H9 (cell line): Measurements from ENCODE around the gene FHIT. TPM values are rescaled to one million over a fixed set of nuclear protein-coding genes. Genes with fewer than 3 reads are reported as not detected.

Experiments
- DNase-seq: peaks from one replicate; pipeline ENCODE4 v3.0.0-alpha.2; 2017
- H2AFZ ChIP-seq: one replicate; pipeline ENCODE4 v1.6.1; 2013; ENCODE audit warnings: mild to moderate bottlenecking, low read length, control low read depth, moderate library complexity
- H2AK5ac ChIP-seq: 2 replicates; pipeline ENCODE4 v1.6.1; 2013; ENCODE audit warnings: low read length, control low read depth, mixed read lengths; ENCODE audit not compliant: insufficient read length
- H2BK120ac ChIP-seq: one replicate; pipeline ENCODE4 v1.6.1; 2013; ENCODE audit warnings: low read depth, mild to moderate bottlenecking, low read length, control low read depth, inconsistent platforms; ENCODE audit not compliant: poor library complexity, severe bottlenecking
- H2BK12ac ChIP-seq: 2 replicates; pipeline ENCODE4 v1.6.1; 2013; ENCODE audit warnings: low read length, control low read depth, mixed read lengths, low read depth; ENCODE audit not compliant: insufficient read length
- H2BK15ac ChIP-seq: 2 replicates; pipeline ENCODE4 v1.6.1; 2013; ENCODE audit warnings: low read depth, low read length, control low read depth
- H2BK20ac ChIP-seq: one replicate; pipeline ENCODE4 v1.6.1; 2013; ENCODE audit warnings: low read depth, mild to moderate bottlenecking, low read length, control low read depth, inconsistent platforms; ENCODE audit not compliant: poor library complexity, severe bottlenecking
- H2BK5ac ChIP-seq: 2 replicates; pipeline ENCODE4 v1.6.1; 2013; ENCODE audit warnings: low read length, control low read depth, mixed read lengths; ENCODE audit not compliant: insufficient read length
- H3K14ac ChIP-seq: 2 replicates; pipeline ENCODE4 v1.6.1; 2013; ENCODE audit warnings: low read length, control low read depth; ENCODE audit not compliant: insufficient read depth
- H3K18ac ChIP-seq: 2 replicates; pipeline ENCODE4 v1.6.1; 2013; ENCODE audit warnings: low read depth, mild to moderate bottlenecking, mixed read lengths, low read length, control low read depth; ENCODE audit not compliant: insufficient read length
- H3K23ac ChIP-seq: 2 replicates; pipeline ENCODE4 v1.6.1; 2013; ENCODE audit warnings: low read length, control low read depth, mixed read lengths, low read depth; ENCODE audit not compliant: insufficient read length
- H3K23me2 ChIP-seq: 2 replicates; pipeline ENCODE4 v1.6.1; 2013; ENCODE audit warnings: low read depth, mild to moderate bottlenecking, mixed read lengths, low read length, control low read depth; ENCODE audit not compliant: insufficient read length, poor library complexity, severe bottlenecking
- H3K27ac ChIP-seq: 2 replicates; pipeline ENCODE4 v1.5.1; 2013; ENCODE audit warnings: low read length, control low read depth, mixed read lengths, low read depth; ENCODE audit not compliant: insufficient read length
- H3K27me3 ChIP-seq: 2 replicates; pipeline ENCODE4 v1.6.1; 2013; ENCODE audit warnings: low read length, control low read depth, inconsistent platforms; ENCODE audit not compliant: insufficient read depth
- H3K4ac ChIP-seq: 2 replicates; pipeline ENCODE4 v1.6.1; 2013; ENCODE audit warnings: low read depth, mild to moderate bottlenecking, control low read depth, inconsistent platforms, low read length, moderate library complexity
- H3K4me1 ChIP-seq: 2 replicates; pipeline ENCODE4 v1.6.1; 2013; ENCODE audit warnings: low read length, control low read depth, inconsistent platforms; ENCODE audit not compliant: insufficient read depth
- H3K4me2 ChIP-seq: 2 replicates; pipeline ENCODE4 v1.6.1; 2013; ENCODE audit warnings: low read length, control low read depth, mixed read lengths; ENCODE audit not compliant: insufficient read length, insufficient read depth
- H3K56ac ChIP-seq: 2 replicates; pipeline ENCODE4 v1.6.1; 2013; ENCODE audit warnings: low read depth, mild to moderate bottlenecking, mixed read lengths, low read length, control low read depth; ENCODE audit not compliant: insufficient read length
- H3K79me1 ChIP-seq: 2 replicates; pipeline ENCODE4 v1.6.1; 2013; ENCODE audit warnings: low read depth, mild to moderate bottlenecking, moderate library complexity, low read length, control low read depth, inconsistent platforms; ENCODE audit not compliant: insufficient read depth, poor library complexity, severe bottlenecking
- H3K79me2 ChIP-seq: 2 replicates; pipeline ENCODE4 v1.6.1; 2013; ENCODE audit warnings: low read length, control low read depth, inconsistent platforms; ENCODE audit not compliant: insufficient read depth
- H3K9ac ChIP-seq: 2 replicates; pipeline ENCODE4 v1.6.1; 2013; ENCODE audit warnings: low read length, control low read depth, mixed read lengths; ENCODE audit not compliant: insufficient read length; ENCODE audit errors: extremely low read depth
- H3K9me3 ChIP-seq: one replicate; pipeline ENCODE4 v1.6.1; 2013; ENCODE audit warnings: low read depth, low read length, inconsistent platforms; ENCODE audit not compliant: control insufficient read depth
- H3T11ph ChIP-seq: one replicate; pipeline ENCODE4 v1.6.1; 2013; ENCODE audit warnings: mild to moderate bottlenecking, low read length, control low read depth, inconsistent platforms
- H4K20me1 ChIP-seq: one replicate; pipeline ENCODE4 v1.6.1; 2013; ENCODE audit not compliant: control insufficient read depth, insufficient read length, insufficient read depth
- H4K5ac ChIP-seq: 2 replicates; pipeline ENCODE4 v1.6.1; 2013; ENCODE audit warnings: low read depth, mild to moderate bottlenecking, mixed read lengths, low read length, control low read depth; ENCODE audit not compliant: insufficient read length
- H4K8ac ChIP-seq: replicated peaks from 2 replicates; pipeline ENCODE4 v1.6.1; 2013; ENCODE audit warnings: low read length, control low read depth, mixed read lengths, low read depth; ENCODE audit not compliant: insufficient read length
- H4K91ac ChIP-seq: 2 replicates; pipeline ENCODE4 v1.6.1; 2013; ENCODE audit warnings: low read depth, mild to moderate bottlenecking, moderate library complexity, mixed read lengths, low read length, control low read depth; ENCODE audit not compliant: insufficient read length
- H3K27ac Mint-ChIP-seq, 3 experiments: 2 replicates in 2 of 3; 3 replicates in 1 of 3; pipeline ENCODE4 v1.8.0; 2020 to 2021; ENCODE audit warnings: mixed read lengths in 3 of 3, mild to moderate bottlenecking in 1 of 3, moderate library complexity in 1 of 3
- H3K27me3 Mint-ChIP-seq: 2 replicates; pipeline ENCODE4 v1.8.0; 2021; ENCODE audit warnings: low read depth, mild to moderate bottlenecking, moderate library complexity, mixed read lengths
- H3K36me3 Mint-ChIP-seq, 3 experiments: 2 replicates in 2 of 3; 3 replicates in 1 of 3; pipeline ENCODE4 v1.8.0; 2020 to 2021; ENCODE audit warnings: low read depth in 3 of 3, mixed read lengths in 3 of 3; ENCODE audit not compliant: insufficient read depth in 1 of 3
- H3K4me1 Mint-ChIP-seq, 2 experiments: 2 replicates each; pipeline ENCODE4 v1.8.0; 2020; ENCODE audit warnings: mixed read lengths in 2 of 2
- H3K4me3 Mint-ChIP-seq, 2 experiments: 2 replicates in 1 of 2; 3 replicates in 1 of 2; pipeline ENCODE4 v1.8.0; 2020 to 2021; ENCODE audit warnings: mild to moderate bottlenecking in 2 of 2, mixed read lengths in 2 of 2, moderate library complexity in 1 of 2
- H3K9me3 Mint-ChIP-seq, 2 experiments: 2 replicates in 1 of 2; 3 replicates in 1 of 2; pipeline ENCODE4 v1.8.0; 2020; ENCODE audit warnings: mild to moderate bottlenecking in 2 of 2, mixed read lengths in 2 of 2, moderate library complexity in 1 of 2
- WGBS: extraction: QIAGEN DNeasy Blood & Tissue Kit; methylation state at CpG from one replicate; pipeline ENCODE4 v1.1.7; 2013; ENCODE audit warnings: missing lambda C conversion rate, low lambda C conversion rate, mixed read lengths; ENCODE audit not compliant: insufficient read length; ENCODE audit errors: extremely low coverage; 5-methylcytosine and 5-hydroxymethylcytosine counted together
- total RNA-seq: library from RNA; stranded (reverse); gene quantifications from 2 replicates; pipeline ENCODE4 v1.2.1, GENCODE V29; 2021
- TF ChIP-seq, protein P1 (sequence below): fragments of 200-600 bp; sonication (generic); conservative IDR thresholded peaks from 3 replicates; pipeline ENCODE4 v1.8.0; 2021; ENCODE audit warnings: antibody characterized with exemption, mild to moderate bottlenecking

The FHIT gene
- total RNA-seq, 1 experiment from 2014 or later = 3.0 TPM

GRCh38 chr3:59774634-59775033 is 1476.6 kb downstream of the FHIT start:
- no peak overlapping the region for H3K4me2 ChIP-seq
- no peak overlapping the region for H3K27ac Mint-ChIP-seq

More at GRCh38 chr3:59774634-59775033, 1476.6 kb downstream of the FHIT start:
- no peak overlapping the region for H3K18ac ChIP-seq
- H3K9ac ChIP-seq = no peak overlapping the region
- no peaks in the 10 kb centered on the region for H3K27me3 Mint-ChIP-seq
- no peaks in the 10 kb centered on the region for H3K79me1 ChIP-seq
- no peak overlapping the region for H3K23ac ChIP-seq
- no peaks in the 10 kb centered on the region for H3K79me2 ChIP-seq
- no peak overlapping the region for H2AK5ac ChIP-seq
- peaks cover 7 to 10% of the 10 kb centered on the region in 2 experiments for H3K4me1 Mint-ChIP-seq
- H4K8ac ChIP-seq = no peak overlapping the region
- no peaks in the 10 kb centered on the region for H3K9me3 Mint-ChIP-seq
- no peaks in the 10 kb centered on the region for H4K20me1 ChIP-seq
- no peaks in the 10 kb centered on the region; a peak in 1 of 7 replicates for H3K36me3 Mint-ChIP-seq
- no peak overlapping the region for H3K56ac ChIP-seq
- no peaks in the 10 kb centered on the region for H3K27me3 ChIP-seq
- no peaks in the 10 kb centered on the region for H3K4me1 ChIP-seq
- H4K91ac ChIP-seq = no peak overlapping the region
- WGBS = no CpG with 5 or more reads among the region's 6 CpGs
- H3K4me3 Mint-ChIP-seq = no peak overlapping the region
- H3K14ac ChIP-seq = no peak overlapping the region
- H3T11ph ChIP-seq = no peak overlapping the region
- H3K23me2 ChIP-seq = no peaks in the 10 kb centered on the region
- H2BK12ac ChIP-seq = no peak overlapping the region
- DNase-seq = no peak
- no peak overlapping the region for H3K27ac ChIP-seq
- H2BK20ac ChIP-seq = no peak overlapping the region
- H3K9me3 ChIP-seq = no peaks in the 10 kb centered on the region
- no peak overlapping the region for H2BK120ac ChIP-seq
- no peak overlapping the region for H3K4ac ChIP-seq
- no peak overlapping the region for H2BK5ac ChIP-seq
- no peak overlapping the region for H2AFZ ChIP-seq
- TF ChIP-seq, protein P1, sequence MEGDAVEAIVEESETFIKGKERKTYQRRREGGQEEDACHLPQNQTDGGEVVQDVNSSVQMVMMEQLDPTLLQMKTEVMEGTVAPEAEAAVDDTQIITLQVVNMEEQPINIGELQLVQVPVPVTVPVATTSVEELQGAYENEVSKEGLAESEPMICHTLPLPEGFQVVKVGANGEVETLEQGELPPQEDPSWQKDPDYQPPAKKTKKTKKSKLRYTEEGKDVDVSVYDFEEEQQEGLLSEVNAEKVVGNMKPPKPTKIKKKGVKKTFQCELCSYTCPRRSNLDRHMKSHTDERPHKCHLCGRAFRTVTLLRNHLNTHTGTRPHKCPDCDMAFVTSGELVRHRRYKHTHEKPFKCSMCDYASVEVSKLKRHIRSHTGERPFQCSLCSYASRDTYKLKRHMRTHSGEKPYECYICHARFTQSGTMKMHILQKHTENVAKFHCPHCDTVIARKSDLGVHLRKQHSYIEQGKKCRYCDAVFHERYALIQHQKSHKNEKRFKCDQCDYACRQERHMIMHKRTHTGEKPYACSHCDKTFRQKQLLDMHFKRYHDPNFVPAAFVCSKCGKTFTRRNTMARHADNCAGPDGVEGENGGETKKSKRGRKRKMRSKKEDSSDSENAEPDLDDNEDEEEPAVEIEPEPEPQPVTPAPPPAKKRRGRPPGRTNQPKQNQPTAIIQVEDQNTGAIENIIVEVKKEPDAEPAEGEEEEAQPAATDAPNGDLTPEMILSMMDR = no peak
- H4K5ac ChIP-seq = no peak overlapping the region
- H2BK15ac ChIP-seq = no peak overlapping the region
